PC-3 (cell line): ENCODE measurements around the gene CD2. TPM values are rescaled to one million over a fixed set of nuclear protein-coding genes. Genes with fewer than 3 reads are reported as not detected.

Experiments
- ATAC-seq: fragments of 200-7000 bp; cut with Tn5 transposase; 2 replicates; pipeline ENCODE4 v1.9.1; 2020; ENCODE audit warnings: mild to moderate bottlenecking, moderate library complexity
- BruUV-seq: library from RNA; stranded (reverse); fragments of 400-500 nt; replicated peaks from 2 replicates; lab custom pipeline; 2021; lab: Mats Ljungman, UMichigan
- CTCF ChIA-PET: fragments of 300-600 bp; sonication (Branson Sonifier 250); formaldehyde crosslinking; loops from one replicate; lab custom pipeline; 2022; ENCODE audit warnings: antibody characterized with exemption; lab: Charles Lee
- POLR2A ChIA-PET: fragments of 300-600 bp; sonication (Branson Sonifier 250); formaldehyde crosslinking; loops from one replicate; lab custom pipeline; 2022; ENCODE audit warnings: antibody characterized with exemption; ENCODE audit not compliant: unreplicated experiment; lab: Charles Lee
- DNase-seq: peaks from one replicate; pipeline ENCODE4 v3.0.0-alpha.2; 2015
- H2AFZ ChIP-seq: fragments of 300-600 bp; sonication (generic); 2 replicates; pipeline ENCODE4 v1.6.0; 2016; ENCODE audit warnings: antibody characterized with exemption, low read length
- H3F3A ChIP-seq: fragments of 300-600 bp; sonication (generic); one replicate; pipeline ENCODE4 v1.6.0; 2017; ENCODE audit warnings: antibody characterized with exemption, low read length, control low read depth, mild to moderate bottlenecking; ENCODE audit not compliant: unreplicated experiment
- H3K27ac ChIP-seq: fragments of 300-600 bp; sonication (generic); 2 replicates; pipeline ENCODE4 v1.5.1; 2016; ENCODE audit warnings: mild to moderate bottlenecking, low read length
- H3K27me3 ChIP-seq: fragments of 300-600 bp; sonication (generic); 2 replicates; pipeline ENCODE4 v1.6.1; 2016; ENCODE audit warnings: low read length, mixed read lengths
- H3K36me3 ChIP-seq: fragments of 300-600 bp; sonication (generic); 2 replicates; pipeline ENCODE4 v1.6.1; 2016; ENCODE audit warnings: low read depth, mixed run types, low read length, mixed read lengths
- H3K4me1 ChIP-seq: fragments of 300-600 bp; sonication (generic); 2 replicates; pipeline ENCODE4 v1.5.1; 2016; ENCODE audit warnings: low read length; ENCODE audit not compliant: insufficient read depth
- H3K4me2 ChIP-seq: fragments of 300-600 bp; sonication (generic); 2 replicates; pipeline ENCODE4 v1.6.0; 2016; ENCODE audit warnings: low read length
- H3K4me3 ChIP-seq: fragments of 300-600 bp; sonication (generic); 2 replicates; pipeline ENCODE4 v1.5.1; 2016; ENCODE audit warnings: mild to moderate bottlenecking, low read length, mixed read lengths
- H3K79me2 ChIP-seq: fragments of 300-600 bp; sonication (generic); 2 replicates; pipeline ENCODE4 v1.6.1; 2017; ENCODE audit warnings: low read length, mixed read lengths
- H3K9ac ChIP-seq: fragments of 300-600 bp; sonication (generic); 2 replicates; pipeline ENCODE4 v1.6.0; 2016; ENCODE audit warnings: mild to moderate bottlenecking, low read length
- H3K9me2 ChIP-seq: fragments of 300-600 bp; sonication (generic); replicated peaks from 2 replicates; pipeline ENCODE4 v1.6.1; 2016; ENCODE audit warnings: mixed run types, low read length, mixed read lengths
- H3K9me3 ChIP-seq: fragments of 300-600 bp; sonication (generic); 2 replicates; pipeline ENCODE4 v1.6.1; 2016; ENCODE audit warnings: low read length, mixed read lengths
- H4K20me1 ChIP-seq: fragments of 300-600 bp; sonication (generic); 2 replicates; pipeline ENCODE4 v1.6.1; 2016; ENCODE audit warnings: low read length, mixed read lengths
- CTCF ChIP-seq: fragments of 300-600 bp; sonication (generic); conservative IDR thresholded peaks from 2 replicates; pipeline ENCODE4 v1.5.1; 2017; ENCODE audit warnings: antibody characterized with exemption, low read depth, mild to moderate bottlenecking, low read length
- EZH2 ChIP-seq: fragments of 300-600 bp; sonication (generic); IDR thresholded peaks from one replicate; pipeline ENCODE4 v1.6.1; 2017; ENCODE audit warnings: antibody characterized with exemption, mild to moderate bottlenecking, low read length; ENCODE audit not compliant: unreplicated experiment
- EZH2phosphoT487 ChIP-seq: fragments of 300-600 bp; sonication (generic); IDR thresholded peaks from 2 replicates; pipeline ENCODE4 v1.6.1; 2018; ENCODE audit warnings: mild to moderate bottlenecking, antibody characterized with exemption, low read length, borderline replicate concordance
- intact Hi-C: fragments of 100-400 bp; cut with micrococcal nuclease; formaldehyde crosslinking; loops from 2 replicates; pipeline ENCODE4 v1.9.0; 2023
- total RNA-seq: library from RNA; depleted of rRNA; stranded (reverse); fragments of >200 nt; gene quantifications from 2 replicates; pipeline ENCODE4 v1.2.3, GENCODE V29; 2014

The CD2 gene
- total RNA-seq, 1 experiment from 2014 or later: not detected

- Histone ChIP-seq H3K4me2 (no peak overlapping the region), H3K9me3 (no peaks in the 10 kb centered on the region), H3K9ac (no peak overlapping the region), H3K79me2 (no peaks in the 10 kb centered on the region), H3K4me1 (peaks cover 10% of the 10 kb centered on the region), H3K4me3 (no peak overlapping the region), H3K27me3 (no peaks in the 10 kb centered on the region), H3K27ac (no peak overlapping the region), H3K36me3 (no peaks in the 10 kb centered on the region), H3K9me2 (no peaks in the 10 kb centered on the region), H4K20me1 (no peaks in the 10 kb centered on the region), H2AFZ (no peak overlapping the region), H3F3A (no peaks in the 10 kb centered on the region)
- CTCF ChIA-PET: no interaction called here
- POLR2A ChIA-PET: no interaction called here
- no peak for TF ChIP-seq CTCF
- no peak for TF ChIP-seq EZH2
- TF ChIP-seq EZH2phosphoT487: no peak
- ATAC-seq (no peak), DNase-seq (no peak)
- BruUV-seq: no TSS peak
- intact Hi-C loops: no loop called here
These were observed 15.8 kb downstream of the CD2 start for GRCh38 chr1:116769994-116770393.

- Histone ChIP-seq H2AFZ (no peak overlapping the region), H3K4me3 (no peak overlapping the region), H3F3A (no peaks in the 10 kb centered on the region), H3K4me1 (peaks cover 10% of the 10 kb centered on the region), H3K27me3 (no peaks in the 10 kb centered on the region), H3K27ac (no peak overlapping the region), H3K9me3 (no peaks in the 10 kb centered on the region), H3K4me2 (no peak overlapping the region), H3K9me2 (no peaks in the 10 kb centered on the region), H3K36me3 (no peaks in the 10 kb centered on the region), H3K79me2 (no peaks in the 10 kb centered on the region), H4K20me1 (no peaks in the 10 kb centered on the region), H3K9ac (no peak overlapping the region)
- intact Hi-C loops: no loop called here
- TF ChIP-seq EZH2phosphoT487 (no peak), EZH2 (no peak), CTCF (no peak)
- no TSS peak for BruUV-seq
- CTCF ChIA-PET: no interaction called here
- ATAC-seq: no peak
- no peak for DNase-seq
- POLR2A ChIA-PET: no interaction called here
These were observed 16.4 kb downstream of the CD2 start for GRCh38 chr1:116770625-116771024.

GRCh38 chr1:116771997-116772647 is 17.9 kb downstream of the CD2 start:
- no peak overlapping the region for H3K4me2 ChIP-seq
- H3K4me1 ChIP-seq: peaks cover 12% of the 10 kb centered on the region
- TF ChIP-seq EZH2: no peak
- TF ChIP-seq CTCF: no peak
- no peak for TF ChIP-seq EZH2phosphoT487
- intact Hi-C loops: no loop called here
- no peaks in the 10 kb centered on the region for H3K27me3 ChIP-seq
- no peaks in the 10 kb centered on the region for H3K9me2 ChIP-seq
- POLR2A ChIA-PET: no interaction called here
- H3K9ac ChIP-seq: no peak overlapping the region
- ATAC-seq: no peak
- DNase-seq: no peak
- BruUV-seq: no TSS peak
- no peak overlapping the region for H3K4me3 ChIP-seq
- H3F3A ChIP-seq: no peaks in the 10 kb centered on the region
- no peak overlapping the region for H3K27ac ChIP-seq
- no peaks in the 10 kb centered on the region for H3K36me3 ChIP-seq
- H4K20me1 ChIP-seq: no peaks in the 10 kb centered on the region
- no peaks in the 10 kb centered on the region for H3K9me3 ChIP-seq
- no peak overlapping the region for H2AFZ ChIP-seq
- H3K79me2 ChIP-seq: no peaks in the 10 kb centered on the region
- CTCF ChIA-PET: no interaction called here
